T47D (cell line): ENCODE results near the gene USF2.
"Not testable (repeated sequence)": the region's sequence is repeated elsewhere in the genome, so short reads cannot be mapped to it uniquely, and the experiment has no call there.

Experiments used
- DNase-seq, 2 experiments: peaks; one replicate each; pipeline versions ENCODE4 v3.0.0 to v3.0.0-alpha.2; 2011 to 2012; ENCODE audit warnings: low read depth in 1 of 2, low spot score in 1 of 2
- JUND ChIP-seq: IDR thresholded peaks from 2 replicates; pipeline ENCODE4 v1.6.1; 2012; ENCODE audit warnings: low read depth
- in situ Hi-C: cut with HindIII; loops from 2 replicates; pipeline ENCODE4 v1.10.0; 2016; ENCODE audit warnings: low sequenced_read_pairs, low pct_unique_long_range_greater_than_20kb

Gene USF2

DNA sequence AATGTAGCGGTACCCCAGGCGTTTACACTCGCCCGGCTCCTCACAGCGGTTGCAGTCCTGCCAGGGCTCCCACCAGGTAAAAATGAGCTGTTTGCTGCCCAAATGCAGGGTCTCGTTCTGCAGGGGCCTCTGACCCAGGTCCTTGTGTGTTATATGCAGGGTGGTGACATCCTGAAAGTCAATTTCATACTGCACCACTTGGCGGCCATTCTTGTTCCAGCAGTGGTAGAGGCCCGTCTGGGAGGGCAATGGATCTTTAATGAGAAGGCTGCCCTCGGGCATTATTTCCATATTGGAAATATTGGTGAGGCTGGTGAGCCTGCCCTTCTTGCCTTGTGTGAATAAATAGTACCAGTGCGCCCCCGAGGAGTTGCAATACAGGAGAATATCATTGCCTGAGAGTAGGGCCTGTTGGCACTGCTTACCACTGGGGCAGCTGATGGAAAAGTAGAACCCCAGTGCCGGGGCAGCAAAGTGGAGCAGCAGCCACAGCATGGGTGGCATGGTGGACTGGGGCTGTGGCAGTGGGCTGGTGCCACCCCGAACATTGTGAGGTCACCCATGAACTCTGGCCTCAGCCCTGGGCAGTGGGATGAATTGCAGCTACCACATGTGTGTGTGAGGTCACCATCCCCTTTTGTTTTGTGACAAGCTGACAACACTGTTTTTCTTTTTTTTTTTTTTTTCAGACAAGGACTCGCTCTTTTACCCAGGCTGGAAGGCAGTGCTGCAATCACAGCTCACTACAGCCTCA lies 40.4 kb upstream of the USF2 start, which contains the start of gene FAM187B:
Gene FAM187B, minus strand, starts transcription at position 563 of the 754 bp plus-strand sequence. Its CDS starts 59 bp downstream, at position 504.
- no peak for DNase-seq
- TF ChIP-seq JUND: no peak
- in situ Hi-C loops: no loop called here

DNA sequence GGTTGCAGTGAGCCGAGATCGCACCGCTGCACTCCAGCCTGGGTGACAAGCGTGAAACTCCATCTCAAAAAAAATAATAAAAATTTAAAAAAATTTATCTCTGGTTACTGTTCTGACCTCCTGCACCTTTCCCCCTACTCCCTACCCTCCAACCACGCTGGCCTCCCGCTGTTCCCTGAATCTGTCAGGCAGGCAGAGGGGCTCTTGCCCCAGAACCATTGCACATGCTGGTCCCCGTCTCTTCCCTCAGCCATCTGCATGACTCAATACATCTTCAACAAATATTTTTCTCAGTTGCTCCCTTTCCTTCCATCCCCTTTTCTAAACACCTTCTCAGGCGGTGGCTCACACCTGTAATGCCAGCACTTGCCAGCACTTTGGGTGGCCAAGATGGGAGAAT lies 39.2 kb upstream of the USF2 start:
- in situ Hi-C loops: no loop called here
- no peak for DNase-seq
- TF ChIP-seq JUND: no peak

DNA sequence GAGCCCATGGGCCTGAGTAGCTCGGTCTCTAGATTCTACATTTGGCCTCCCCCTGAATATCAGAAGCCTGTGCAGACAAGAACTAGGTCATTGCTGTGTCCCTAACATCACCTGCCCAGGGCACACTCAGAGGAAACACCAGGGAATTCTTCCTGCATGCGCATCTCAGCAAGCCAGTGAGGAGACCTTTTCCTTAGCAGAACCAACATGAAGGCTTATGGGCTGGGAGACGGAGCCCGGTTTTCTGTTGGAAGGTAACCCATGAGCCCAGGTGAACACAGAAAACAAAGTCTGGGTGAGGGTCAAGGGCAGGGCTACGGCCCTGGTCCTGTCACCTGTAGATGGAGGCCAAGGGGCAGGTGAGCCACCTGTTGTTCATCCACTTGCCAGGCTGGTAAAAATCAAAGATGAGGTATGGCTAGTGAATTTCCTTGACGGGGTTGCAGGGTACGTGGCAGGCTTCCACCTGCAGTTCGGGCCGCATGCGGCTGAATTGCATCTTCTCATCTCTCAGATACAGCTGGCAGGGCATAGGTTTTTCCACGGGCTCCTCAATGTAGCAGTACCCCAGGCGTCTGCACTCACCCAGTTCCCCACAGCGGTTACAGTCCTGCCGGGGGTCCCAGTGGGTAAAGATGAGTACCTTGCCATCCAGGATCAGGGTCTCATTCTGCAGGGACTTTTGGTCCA lies 36.7 kb upstream of the USF2 start:
- no peak for DNase-seq
- in situ Hi-C loops: no loop called here

DNA sequence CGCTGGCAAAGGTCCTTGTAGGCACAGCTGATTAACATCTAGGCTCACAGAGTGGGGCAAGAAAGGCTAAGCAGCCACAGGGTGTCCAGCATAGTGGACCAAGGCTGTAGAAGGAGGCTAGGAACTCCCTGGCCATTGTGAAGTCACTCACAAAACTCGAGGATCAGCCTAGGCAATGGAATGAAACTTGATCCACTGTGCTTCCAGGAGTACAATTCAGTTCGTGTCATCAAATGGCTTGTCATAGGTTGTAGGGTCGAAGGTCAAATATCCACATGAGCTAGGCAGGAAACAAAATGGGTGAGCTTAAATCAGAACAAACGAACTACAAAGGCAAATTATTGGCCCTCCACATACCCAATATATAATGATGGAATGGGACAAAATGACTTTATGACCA lies 35.9 kb upstream of the USF2 start:
- in situ Hi-C loops: no loop called here
- no peak for TF ChIP-seq JUND
- no peak for DNase-seq

More for the DNA sequence above, 36.7 kb upstream of the USF2 start:
- no peak for TF ChIP-seq JUND

DNA sequence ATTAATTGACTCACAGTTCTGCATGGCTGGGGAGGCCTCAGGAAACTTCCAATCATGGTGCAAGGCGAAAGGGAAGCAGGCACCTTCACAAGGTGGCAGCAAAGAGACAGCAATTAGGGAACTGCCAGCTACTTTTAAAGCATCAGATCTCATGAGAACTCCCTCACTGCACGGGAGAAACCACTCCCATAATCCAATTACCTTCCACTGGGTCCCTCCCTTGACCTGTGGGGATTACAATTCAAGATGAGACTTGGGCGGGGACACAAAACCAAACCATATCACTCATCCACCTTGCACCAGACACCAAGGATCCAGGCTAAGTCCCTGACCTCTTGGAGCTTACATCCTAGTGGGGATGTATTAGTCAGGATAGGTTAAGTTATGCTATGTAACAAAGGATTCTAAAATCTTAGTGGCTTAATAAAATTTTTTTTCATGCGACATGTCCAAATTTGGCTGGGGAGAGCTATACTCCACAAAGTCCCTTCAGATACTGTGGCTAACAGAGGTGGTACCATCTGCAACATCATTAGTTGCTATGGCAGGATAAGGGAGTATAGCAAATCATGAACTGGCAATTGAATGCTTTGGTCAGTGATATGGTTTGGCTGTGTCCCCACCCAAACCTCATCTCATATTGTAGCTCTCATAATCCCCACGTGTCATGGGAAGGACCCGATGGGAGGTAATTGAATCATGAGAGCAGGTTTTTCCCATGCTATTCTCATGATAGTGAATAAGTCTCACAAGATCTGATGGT lies 31.9 kb upstream of the USF2 start:
- in situ Hi-C loops: no loop called here
- TF ChIP-seq JUND: no peak
- DNase-seq: peak in 1 of 2 experiments; percentile 58

DNA sequence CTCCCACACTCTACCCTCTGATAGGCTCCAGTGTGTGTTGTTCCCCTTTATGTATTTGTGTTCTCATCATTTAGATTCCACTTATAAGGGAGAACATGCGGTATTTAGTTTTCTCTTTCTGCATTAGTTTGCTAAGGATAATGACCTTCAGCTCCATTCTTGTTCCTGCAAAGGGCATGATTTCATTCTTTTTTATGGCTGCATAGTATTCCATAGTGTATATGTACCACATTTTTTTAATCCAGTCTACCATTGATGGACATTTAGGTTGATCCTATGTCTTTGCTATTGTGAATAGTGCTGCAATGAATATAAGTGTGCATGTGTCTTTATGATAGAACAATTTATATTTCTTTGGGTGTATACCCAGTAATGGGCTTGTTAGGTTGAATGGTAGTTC lies 29.2 kb upstream of the USF2 start:
- DNase-seq, in situ Hi-C loops: not testable (repeated sequence)

DNA sequence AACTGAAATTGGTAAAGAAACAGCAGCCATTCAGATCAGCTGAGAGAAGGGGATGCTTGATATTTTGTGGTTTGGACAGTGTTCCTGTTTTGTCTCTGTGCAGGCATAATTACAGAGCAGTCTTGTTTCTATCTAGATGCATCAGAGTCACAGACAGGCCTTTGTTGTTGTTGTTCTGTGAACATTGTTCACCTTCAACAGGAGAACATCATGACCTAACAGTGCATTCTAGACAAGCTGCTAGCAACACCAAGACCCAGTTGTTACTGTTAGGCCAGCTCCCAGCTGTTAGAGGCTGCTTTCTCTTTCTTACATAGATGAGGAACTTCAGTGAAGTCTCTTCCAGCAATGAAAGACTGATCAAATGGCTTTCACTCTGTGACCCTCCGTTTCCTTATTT lies 28.4 kb upstream of the USF2 start:
- no peak for DNase-seq
- in situ Hi-C loops: no loop called here
- TF ChIP-seq JUND: no peak

DNA sequence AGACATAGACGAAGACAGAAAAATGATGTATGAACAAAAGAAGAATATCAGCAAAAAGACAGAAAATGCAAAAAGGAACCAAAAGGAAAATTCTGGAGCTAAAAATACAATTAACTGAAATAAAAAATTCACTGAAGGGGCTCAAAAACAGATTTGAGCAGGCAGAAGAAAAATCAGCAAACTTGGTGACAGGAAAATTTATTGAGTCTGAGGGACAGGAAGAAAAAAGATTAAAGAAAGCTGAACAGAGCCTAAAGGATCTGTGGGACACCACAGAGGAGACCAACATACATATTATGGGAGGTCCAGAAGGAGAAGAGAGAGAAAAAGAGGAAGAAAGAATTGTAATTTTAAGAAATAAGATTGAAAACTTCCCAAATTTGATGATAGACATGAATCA lies 27.3 kb upstream of the USF2 start:
- in situ Hi-C loops: no loop called here
- TF ChIP-seq JUND: no peak
- no peak for DNase-seq

DNA sequence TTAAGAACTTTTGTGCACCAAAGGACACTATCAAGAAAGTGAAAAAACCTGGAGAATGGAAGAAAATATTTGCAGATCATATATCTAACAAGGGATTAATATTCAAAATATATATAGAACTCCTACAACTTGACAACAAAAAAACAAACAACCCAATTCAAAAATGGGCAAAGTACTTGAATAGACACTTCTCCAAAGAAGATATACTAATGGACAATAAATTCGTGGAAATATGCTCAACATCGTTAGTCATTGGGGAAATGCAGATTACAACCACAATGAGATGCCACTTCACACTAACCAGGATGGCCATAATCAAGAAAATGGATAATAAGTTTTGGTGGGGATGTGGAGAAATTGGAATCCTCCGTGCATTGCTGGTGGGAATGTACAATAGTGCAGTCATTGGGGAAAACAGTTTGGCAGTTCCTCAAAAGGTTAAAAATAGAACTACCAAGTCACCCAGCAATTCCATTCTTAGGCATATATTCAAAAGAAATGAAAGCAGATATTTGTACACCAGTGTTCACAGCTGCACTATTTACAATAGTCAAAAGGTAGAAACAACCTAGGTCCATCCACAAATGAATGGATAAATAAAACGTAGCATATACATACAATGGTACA lies 22.2 kb upstream of the USF2 start:
- no peak for DNase-seq
- in situ Hi-C loops: no loop called here
- no peak for TF ChIP-seq JUND

DNA sequence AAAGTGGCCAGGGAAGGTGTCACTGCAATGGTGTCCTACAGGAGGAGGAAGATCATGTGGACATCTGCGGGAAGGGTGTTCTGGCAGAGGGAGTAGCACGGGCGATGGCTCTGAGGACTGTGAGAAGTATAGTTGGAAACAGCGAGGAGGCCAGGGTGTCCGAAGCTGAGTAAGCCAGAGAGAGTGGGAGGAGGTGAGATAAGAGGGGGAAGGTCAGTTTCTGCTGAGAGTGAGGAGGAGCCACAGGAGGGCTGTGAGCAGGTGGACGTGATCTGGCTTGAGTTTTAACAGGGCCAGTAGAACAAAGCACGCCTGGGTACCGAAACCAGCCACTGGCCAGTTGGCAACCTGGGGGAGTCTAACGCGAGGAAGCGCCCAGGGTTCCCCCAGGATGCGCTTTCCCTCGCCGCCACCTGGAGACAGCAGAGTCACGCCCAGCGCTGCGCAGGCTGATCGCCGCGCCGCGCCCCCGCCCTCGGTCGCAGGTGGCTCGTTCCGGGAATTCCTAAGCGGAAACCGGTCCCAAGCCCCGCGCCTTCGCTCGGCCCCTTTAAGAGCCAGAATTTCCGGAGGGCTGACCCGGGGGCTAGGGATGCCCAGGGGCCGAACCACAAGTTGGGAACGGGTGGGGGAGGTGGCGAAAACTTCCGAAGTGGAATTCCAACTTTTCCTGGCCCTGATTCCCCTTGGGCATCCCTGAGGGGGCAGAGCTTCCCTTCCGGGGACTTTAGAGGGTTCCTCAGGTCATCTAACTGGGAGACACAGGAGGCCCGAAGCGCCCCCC lies 21.0 kb upstream of the USF2 start:
- no peak for TF ChIP-seq JUND
- in situ Hi-C loops: no loop called here
- DNase-seq: peak; percentile 59 to 95

DNA sequence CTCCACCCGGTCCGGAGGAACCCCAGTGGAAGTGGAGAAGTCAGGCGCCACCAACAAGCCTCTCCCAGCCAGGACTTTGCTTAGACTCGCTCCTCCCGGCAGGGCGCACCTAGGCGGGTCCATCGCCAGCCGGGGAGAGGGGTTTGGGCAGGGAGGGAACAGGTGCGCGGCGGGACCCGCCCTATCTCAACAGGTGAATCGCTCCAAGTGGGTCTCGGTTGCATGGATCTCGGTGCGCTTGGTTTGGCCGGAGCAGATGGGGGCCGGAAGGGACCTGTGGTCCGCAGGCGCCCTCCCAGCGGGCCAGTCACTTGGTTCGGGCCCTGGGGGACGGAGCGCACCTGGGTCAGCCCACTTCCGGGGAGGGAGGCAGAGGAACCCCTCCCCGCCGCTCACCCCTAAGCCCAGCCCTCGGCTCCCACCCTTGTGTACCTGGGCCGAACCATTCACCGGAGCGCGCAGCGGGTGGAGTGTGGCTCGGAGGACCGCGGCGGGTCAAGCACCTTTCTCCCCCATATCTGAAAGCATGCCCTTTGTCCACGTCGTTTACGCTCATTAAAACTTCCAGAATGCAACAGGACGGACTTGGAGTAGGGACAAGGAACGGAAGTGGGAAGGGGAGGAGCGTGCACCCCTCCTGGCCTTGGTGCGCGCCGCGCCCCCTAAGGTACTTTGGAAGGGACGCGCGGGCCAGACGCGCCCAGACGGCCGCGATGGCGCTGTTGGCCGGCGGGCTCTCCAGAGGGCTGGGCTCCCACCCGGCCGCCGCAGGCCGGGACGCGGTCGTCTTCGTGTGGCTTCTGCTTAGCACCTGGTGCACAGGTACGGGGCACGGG lies 20.2 kb upstream of the USF2 start, which contains the start of gene LSR:
Gene LSR, plus strand, starts transcription at position 693 of the 836 bp plus-strand sequence. Its CDS starts 21 bp downstream, at position 714.
- in situ Hi-C loops: no loop called here
- TF ChIP-seq JUND: peak; percentile 61; the same call in 1 of the 2 replicates
- DNase-seq: peak; percentile 91 to 97
